Prostate gland (tissue), 2 donors: Measurements from ENCODE around the gene ZNF526. TPM values are rescaled to one million over a fixed set of nuclear protein-coding genes. Genes with fewer than 3 reads are reported as not detected.
A peak's percentile ranks its signal among the peaks of the same experiment; 100 is the strongest.

ENCODE experiments used
- DNase-seq: peaks from one replicate; pipeline ENCODE4 v3.0.0-alpha.2; 2019; ENCODE audit warnings: low spot score
- H3K27ac ChIP-seq, 2 donors: fragments of 200-600 bp; sonication (generic); 2 replicates each; pipeline ENCODE4 v1.5.1; 2017 to 2019
- H3K27me3 ChIP-seq: fragments of 200-600 bp; sonication (generic); replicated peaks from 2 replicates; pipeline ENCODE4 v1.5.1; 2019; ENCODE audit not compliant: insufficient read depth
- H3K36me3 ChIP-seq, 2 donors: fragments of 200-600 bp; sonication (generic); 1 replicate in 1 of 2; 2 replicates in 1 of 2; pipeline versions ENCODE4 v1.5.1 to v1.8.1; 2017 to 2019
- H3K4me1 ChIP-seq: fragments of 200-600 bp; sonication (generic); replicated peaks from 2 replicates; pipeline ENCODE4 v1.5.1; 2019
- H3K4me3 ChIP-seq, 2 donors: fragments of 200-600 bp; sonication (generic); 2 replicates each; pipeline ENCODE4 v1.5.1; 2017 to 2019
- H3K9me3 ChIP-seq: fragments of 200-600 bp; sonication (generic); 2 replicates; pipeline ENCODE4 v1.5.1; 2017
- CTCF ChIP-seq, 4 experiments: fragments of 200-600 bp in 2 of 4; fragments of 450-650 bp in 2 of 4; sonication (generic) in 2 of 4; IDR thresholded peaks; 1 replicate in 3 of 4; 2 replicates in 1 of 4; pipeline ENCODE4 v1.5.1; 2016 to 2019; ENCODE audit warnings: antibody characterized with exemption in 4 of 4, mild to moderate bottlenecking in 2 of 4, moderate library complexity in 2 of 4
- POLR2A ChIP-seq: fragments of 450-650 bp; IDR thresholded peaks from one replicate; pipeline ENCODE4 v1.6.1; 2016; ENCODE audit warnings: antibody characterized with exemption, mild to moderate bottlenecking
- POLR2AphosphoS5 ChIP-seq: sonication (generic); formaldehyde crosslinking; IDR thresholded peaks from one replicate; pipeline ENCODE4 v1.6.1; 2017; ENCODE audit warnings: antibody characterized with exemption
- WGBS: methylation state at CpG from one replicate; pipeline ENCODE4 v1.1.5; 2018; 5-methylcytosine and 5-hydroxymethylcytosine counted together
- intact Hi-C: fragments of 100-400 bp; cut with DNase I; formaldehyde crosslinking; loops from one replicate; pipeline ENCODE4 v1.14.2; 2022
- total RNA-seq, 2 donors: library from RNA; depleted of rRNA; stranded (reverse); fragments of >200 nt; gene quantifications; one replicate each; pipeline ENCODE4 v1.1.0, GENCODE V29; 2016

Gene ZNF526
- total RNA-seq, 2 donors from 2014 or later: 8.2 to 14.1 TPM

- Histone ChIP-seq H3K36me3 (no peaks in the 10 kb centered on the region), H3K27ac (no peak overlapping the region), H3K9me3 (no peaks in the 10 kb centered on the region), H3K27me3 (peaks cover 12% of the 10 kb centered on the region), H3K4me1 (no peaks in the 10 kb centered on the region), H3K4me3 (no peak overlapping the region)
- no peak for DNase-seq
- TF ChIP-seq POLR2AphosphoS5 (no peak), CTCF (IDR thresholded peaks at IDR 0.05) (no peak), POLR2A (no peak)
- WGBS: 61% methylated on average over 6 of the region's 6 CpGs
- intact Hi-C loops: no loop called here
Measured at GRCh38 chr19:42174958-42175734, 45.0 kb upstream of the ZNF526 start.

- TF ChIP-seq POLR2AphosphoS5: no peak
- no peak for TF ChIP-seq CTCF (IDR thresholded peaks at IDR 0.05)
- no peak for TF ChIP-seq POLR2A
- Histone ChIP-seq H3K36me3 (no peaks in the 10 kb centered on the region), H3K4me1 (no peaks in the 10 kb centered on the region), H3K4me3 (peak overlapping the region; percentile 30 to 37), H3K27ac (no peak overlapping the region), H3K9me3 (no peaks in the 10 kb centered on the region), H3K27me3 (peaks cover 12% of the 10 kb centered on the region)
- 1% methylated on average over 34 of the region's 34 CpGs for WGBS
- intact Hi-C loops: no loop called here
- DNase-seq: peak; percentile 15
Measured at GRCh38 chr19:42175952-42176648, 44.0 kb upstream of the ZNF526 start.

- peaks cover 12% of the 10 kb centered on the region for H3K27me3 ChIP-seq
- WGBS: 0% methylated on average over 31 of the region's 31 CpGs
- no peak for TF ChIP-seq POLR2AphosphoS5
- no peak for TF ChIP-seq POLR2A
- no peak for TF ChIP-seq CTCF (IDR thresholded peaks at IDR 0.05)
- no peaks in the 10 kb centered on the region for H3K9me3 ChIP-seq
- peak overlapping the region; percentile 30 to 37 for H3K4me3 ChIP-seq
- no peak overlapping the region for H3K27ac ChIP-seq
- intact Hi-C loops: no loop called here
- no peaks in the 10 kb centered on the region for H3K36me3 ChIP-seq
- H3K4me1 ChIP-seq: no peaks in the 10 kb centered on the region
- DNase-seq: no peak
Measured at GRCh38 chr19:42176649-42176989, 43.5 kb upstream of the ZNF526 start.

- Histone ChIP-seq H3K27ac (no peak overlapping the region), H3K4me1 (no peaks in the 10 kb centered on the region), H3K4me3 (peak overlapping the region; percentile 30 to 37), H3K27me3 (peaks cover 12% of the 10 kb centered on the region), H3K36me3 (no peaks in the 10 kb centered on the region), H3K9me3 (no peaks in the 10 kb centered on the region)
- WGBS: under 1% methylated on average over 66 of the region's 66 CpGs
- intact Hi-C loops: no loop called here
- TF ChIP-seq CTCF (IDR thresholded peaks at IDR 0.05) (peak in 2 of 4 experiments; percentile 35 to 49), POLR2AphosphoS5 (no peak), POLR2A (no peak)
- DNase-seq: peak; percentile 55
Measured at GRCh38 chr19:42176990-42177685, 43.0 kb upstream of the ZNF526 start.
